IMR-90 (cell line): ENCODE data around the gene TCF20. TPM values are rescaled to one million over a fixed set of nuclear protein-coding genes. Genes with fewer than 3 reads are reported as not detected.

Experiments
- ATAC-seq: fragments of 200-7000 bp; cut with Tn5 transposase; 2 replicates; pipeline ENCODE4 v1.9.1; 2020; ENCODE audit warnings: low read depth, mild to moderate bottlenecking, moderate library complexity
- BruUV-seq: library from RNA; stranded (reverse); fragments of 400-500 nt; replicated peaks from 2 replicates; lab custom pipeline; 2021; lab: Mats Ljungman, UMichigan
- CTCF ChIA-PET: fragments of 300-600 bp; formaldehyde crosslinking; extraction: SDS; loops from one replicate; lab custom pipeline; 2021; ENCODE audit warnings: antibody characterized with exemption; lab: Yijun Ruan, JAX
- POLR2A ChIA-PET: fragments of 300-600 bp; sonication (Branson Sonifier 250); formaldehyde crosslinking; loops from one replicate; lab custom pipeline; 2022; ENCODE audit warnings: antibody characterized with exemption; ENCODE audit not compliant: unreplicated experiment; lab: Charles Lee
- DNase-seq: peaks from one replicate; pipeline ENCODE4 v3.0.0; 2013
- H2AFZ ChIP-seq: replicated peaks from 2 replicates; pipeline ENCODE3; 2013; ENCODE audit warnings: low read length, mild to moderate bottlenecking; ENCODE audit not compliant: poor library complexity
- H2AK5ac ChIP-seq: 2 replicates; pipeline ENCODE4 v1.6.1; 2013; ENCODE audit warnings: low read depth, low read length, inconsistent platforms
- H2AK9ac ChIP-seq: replicated peaks from 2 replicates; pipeline ENCODE3; 2013; ENCODE audit warnings: mild to moderate bottlenecking, low read depth, low read length, moderate library complexity; ENCODE audit not compliant: poor library complexity
- H2BK120ac ChIP-seq: 2 replicates; pipeline ENCODE4 v1.6.1; 2013; ENCODE audit warnings: low read depth, low read length, inconsistent platforms
- H2BK15ac ChIP-seq: 3 replicates; pipeline ENCODE4 v1.6.1; 2013; ENCODE audit warnings: low read depth, low read length, inconsistent platforms
- H2BK20ac ChIP-seq: 2 replicates; pipeline ENCODE4 v1.6.1; 2013; ENCODE audit warnings: low read depth, mild to moderate bottlenecking, inconsistent platforms, low read length, moderate library complexity
- H2BK5ac ChIP-seq: 2 replicates; pipeline ENCODE4 v1.6.1; 2013; ENCODE audit warnings: mild to moderate bottlenecking, low read depth, low read length, inconsistent platforms; ENCODE audit not compliant: poor library complexity, severe bottlenecking
- H3K14ac ChIP-seq: replicated peaks from 2 replicates; pipeline ENCODE4 v1.6.1; 2013; ENCODE audit warnings: low read depth, low read length, inconsistent platforms
- H3K18ac ChIP-seq: 2 replicates; pipeline ENCODE4 v1.6.1; 2013; ENCODE audit warnings: low read depth, low read length, control low read depth
- H3K23ac ChIP-seq: 2 replicates; pipeline ENCODE4 v1.6.1; 2013; ENCODE audit warnings: low read depth, low read length, inconsistent platforms
- H3K27ac ChIP-seq: 2 replicates; pipeline ENCODE4 v1.5.1; 2013; ENCODE audit warnings: mild to moderate bottlenecking, control low read depth, low read length; ENCODE audit not compliant: insufficient read depth
- H3K27me3 ChIP-seq: 2 replicates; pipeline ENCODE4 v1.6.1; 2013; ENCODE audit warnings: low read length; ENCODE audit not compliant: control insufficient read depth, insufficient read depth
- H3K36me3 ChIP-seq: 2 replicates; pipeline ENCODE4 v1.6.1; 2013; ENCODE audit warnings: low read length, mixed read lengths; ENCODE audit not compliant: control insufficient read depth, insufficient read depth
- H3K4ac ChIP-seq: 2 replicates; pipeline ENCODE4 v1.6.1; 2013; ENCODE audit warnings: low read depth, low read length, inconsistent platforms
- H3K4me1 ChIP-seq: 2 replicates; pipeline ENCODE4 v1.6.1; 2013; ENCODE audit warnings: low read length, mixed read lengths; ENCODE audit not compliant: control insufficient read depth, insufficient read depth
- H3K4me2 ChIP-seq: 2 replicates; pipeline ENCODE4 v1.6.1; 2013; ENCODE audit warnings: low read depth, mild to moderate bottlenecking, control low read depth, low read length, moderate library complexity
- H3K4me3 ChIP-seq: 2 replicates; pipeline ENCODE4 v1.5.1; 2013; ENCODE audit warnings: low read depth, mild to moderate bottlenecking, control low read depth, low read length, moderate library complexity; ENCODE audit not compliant: insufficient read depth
- H3K56ac ChIP-seq: 2 replicates; pipeline ENCODE4 v1.6.1; 2013; ENCODE audit warnings: low read length, inconsistent platforms; ENCODE audit not compliant: insufficient read depth; ENCODE audit errors: extremely low read depth
- H3K79me1 ChIP-seq, 2 experiments: 2 replicates each; pipeline ENCODE4 v1.6.1; 2013; ENCODE audit warnings: low read length in 2 of 2, inconsistent platforms in 1 of 2, low read depth in 1 of 2
- H3K9ac ChIP-seq: 2 replicates; pipeline ENCODE4 v1.6.1; 2013; ENCODE audit warnings: low read depth, low read length, control low read depth
- H3K9me1 ChIP-seq: 2 replicates; pipeline ENCODE4 v1.6.1; 2013; ENCODE audit warnings: low read length, inconsistent platforms; ENCODE audit not compliant: insufficient read depth
- H3K9me3 ChIP-seq: 2 replicates; pipeline ENCODE4 v1.6.1; 2013; ENCODE audit warnings: low read length; ENCODE audit not compliant: control insufficient read depth, insufficient read depth
- H4K20me1 ChIP-seq: 2 replicates; pipeline ENCODE4 v1.6.1; 2013; ENCODE audit warnings: low read length, inconsistent platforms; ENCODE audit not compliant: insufficient read depth
- H4K5ac ChIP-seq: 2 replicates; pipeline ENCODE4 v1.6.1; 2013; ENCODE audit warnings: mild to moderate bottlenecking, low read depth, low read length, control low read depth
- H4K8ac ChIP-seq, 2 experiments: 2 replicates each; pipeline ENCODE4 v1.6.1; 2013; ENCODE audit warnings: low read depth in 2 of 2, low read length in 2 of 2, control low read depth in 1 of 2, inconsistent platforms in 1 of 2
- H4K91ac ChIP-seq: 2 replicates; pipeline ENCODE4 v1.6.1; 2013; ENCODE audit warnings: low read depth, low read length, inconsistent platforms; ENCODE audit not compliant: insufficient read depth
- BHLHE40 ChIP-seq: fragments of 150-350 bp; IDR thresholded peaks from 2 replicates; pipeline ENCODE4 v1.6.1; 2016; ENCODE audit warnings: mild to moderate bottlenecking, low read depth, low read length
- CEBPB ChIP-seq: IDR thresholded peaks from 2 replicates; pipeline ENCODE4 v1.6.1; 2012; ENCODE audit warnings: low read depth, low read length, improper control_type of control experiment
- CHD1 ChIP-seq: IDR thresholded peaks from 2 replicates; pipeline ENCODE4 v1.6.1; 2012; ENCODE audit warnings: low read depth, low read length, improper control_type of control experiment
- CTCF ChIP-seq: conservative IDR thresholded peaks from 2 replicates; pipeline ENCODE4 v1.5.1; 2012; ENCODE audit warnings: mild to moderate bottlenecking, low read depth, low read length, improper control_type of control experiment
- ELK1 ChIP-seq: fragments of 150-350 bp; IDR thresholded peaks from 2 replicates; pipeline ENCODE4 v1.6.1; 2016; ENCODE audit warnings: low read depth, mild to moderate bottlenecking, low read length, moderate library complexity, borderline replicate concordance
- FOS ChIP-seq: fragments of 150-350 bp; IDR thresholded peaks from 2 replicates; pipeline ENCODE4 v1.6.1; 2016; ENCODE audit warnings: low read depth, low read length
- MAFK ChIP-seq: IDR thresholded peaks from 2 replicates; pipeline ENCODE4 v1.6.1; 2012; ENCODE audit warnings: low read depth, low read length, improper control_type of control experiment
- MAZ ChIP-seq: IDR thresholded peaks from 2 replicates; pipeline ENCODE4 v1.6.1; 2012; ENCODE audit warnings: low read depth, mild to moderate bottlenecking, low read length, improper control_type of control experiment, moderate library complexity, borderline replicate concordance
- MXI1 ChIP-seq: IDR thresholded peaks from 2 replicates; pipeline ENCODE4 v1.6.1; 2012; ENCODE audit warnings: low read depth, mild to moderate bottlenecking, low read length, moderate library complexity, borderline replicate concordance
- NFE2L2 ChIP-seq: fragments of 150-350 bp; IDR thresholded peaks from 2 replicates; pipeline ENCODE4 v1.6.1; 2016; ENCODE audit warnings: low read depth, mild to moderate bottlenecking, low read length
- POLR2A ChIP-seq: IDR thresholded peaks from 2 replicates; pipeline ENCODE4 v1.6.1; 2012; ENCODE audit warnings: mild to moderate bottlenecking, low read depth, low read length
- RAD21 ChIP-seq: IDR thresholded peaks from 2 replicates; pipeline ENCODE4 v1.6.1; 2012; ENCODE audit warnings: low read length, improper control_type of control experiment
- RCOR1 ChIP-seq: IDR thresholded peaks from 2 replicates; pipeline ENCODE4 v1.6.1; 2012; ENCODE audit warnings: mild to moderate bottlenecking, low read length, improper control_type of control experiment; ENCODE audit not compliant: insufficient replicate concordance
- RFX5 ChIP-seq: IDR thresholded peaks from 2 replicates; pipeline ENCODE4 v1.8.0; 2012; ENCODE audit warnings: low read depth, mild to moderate bottlenecking, low read length, moderate library complexity
- SMC3 ChIP-seq: fragments of 150-350 bp; IDR thresholded peaks from 2 replicates; pipeline ENCODE4 v1.6.1; 2016; ENCODE audit warnings: low read depth, mild to moderate bottlenecking, antibody characterized with exemption, low read length, moderate library complexity
- USF2 ChIP-seq: fragments of 150-350 bp; IDR thresholded peaks from 2 replicates; pipeline ENCODE4 v1.6.1; 2017; ENCODE audit warnings: mild to moderate bottlenecking, antibody characterized with exemption, low read length, low read depth
- WGBS, 2 experiments: methylation state at CpG; one replicate each; pipeline versions ENCODE4 v1.1.5 to v1.1.7; 2013; ENCODE audit warnings: missing lambda C conversion rate in 2 of 2; ENCODE audit not compliant: insufficient read length in 1 of 2; ENCODE audit errors: extremely low coverage in 2 of 2; 5-methylcytosine and 5-hydroxymethylcytosine counted together
- dilution Hi-C: fragments of 300-500 bp; cut with HindIII; formaldehyde crosslinking; loops from one replicate; pipeline ENCODE4 v1.14.3; 2018; ENCODE audit warnings: low sequenced_read_pairs; ENCODE audit not compliant: unreplicated experiment
- in situ Hi-C: fragments of 300-500 bp; cut with MboI; formaldehyde crosslinking; loops from 3 replicates; pipeline ENCODE4 v1.14.3; 2019; ENCODE audit warnings: low sequenced_read_pairs, inconsistent platforms, mixed read lengths
- intact Hi-C: fragments of 100-400 bp; cut with micrococcal nuclease; formaldehyde crosslinking; loops from 2 replicates; pipeline ENCODE4 v1.10.0; 2022
- polyA plus RNA-seq, 3 experiments: library from polyadenylated mRNA; depleted of rRNA; stranded (reverse); fragments of >200 nt; gene quantifications; 2 replicates each; pipeline ENCODE4 v1.2.3, GENCODE V29; 2012; ENCODE audit warnings: low replicate concordance in 1 of 3
- total RNA-seq: library from RNA; depleted of rRNA; stranded (reverse); fragments of >200 nt; gene quantifications from 2 replicates; pipeline ENCODE4 v1.2.3, GENCODE V29; 2012

Gene TCF20
- total and polyA plus RNA-seq, 2 of the 4 experiments (the other 2 are of a cell fraction), result 8.9 to 23.7 TPM

GRCh38 chr22:42314709-42315391 lies 44.4 kb upstream of the TCF20 start:
- H4K20me1 ChIP-seq, result peaks cover 6% of the 10 kb centered on the region; the same call in 1 of the 2 replicates
- dilution Hi-C loops (no loop called here), intact Hi-C loops (loop anchor here (1.0 to 5.0 kb wide), 2 partner anchors 146 to 223 kb away; partner anchors contain the start of gene NDUFA6), in situ Hi-C loops (no loop called here)
- H4K91ac ChIP-seq, result no peak overlapping the region
- H4K5ac ChIP-seq, result no peak overlapping the region
- no peak overlapping the region for H2BK15ac ChIP-seq
- DNase-seq (no peak), ATAC-seq (no peak)
- no peak overlapping the region for H3K4me3 ChIP-seq
- no CpG with 5 or more reads among the region's 5 CpGs for WGBS, 2 experiments
- ChIA-PET CTCF (no interaction called here), POLR2A (no interaction called here)
- no peak overlapping the region for H3K9ac ChIP-seq
- no peak overlapping the region for H3K56ac ChIP-seq
- H2BK20ac ChIP-seq, result no peak overlapping the region
- no peak overlapping the region for H3K18ac ChIP-seq
- no peaks in the 10 kb centered on the region for H3K4me1 ChIP-seq
- BruUV-seq, result no TSS peak
- H2AK9ac ChIP-seq, result no peak overlapping the region
- H3K9me3 ChIP-seq, result no peaks in the 10 kb centered on the region
- no peak overlapping the region for H2AFZ ChIP-seq
- no peaks in the 10 kb centered on the region for H3K9me1 ChIP-seq
- H3K36me3 ChIP-seq, result no peaks in the 10 kb centered on the region
- H4K8ac ChIP-seq, result no peak overlapping the region
- no peak overlapping the region for H2BK120ac ChIP-seq
- H3K27ac ChIP-seq, result no peak overlapping the region
- no peak overlapping the region for H2BK5ac ChIP-seq
- no peak overlapping the region for H3K23ac ChIP-seq
- H3K4me2 ChIP-seq, result no peak overlapping the region
- no peak overlapping the region for H3K4ac ChIP-seq
- no peak overlapping the region for H2AK5ac ChIP-seq
- no peak overlapping the region for H3K14ac ChIP-seq
- H3K27me3 ChIP-seq, result peaks cover 19% of the 10 kb centered on the region
- no peaks in the 10 kb centered on the region for H3K79me1 ChIP-seq
- TF ChIP-seq NFE2L2 (no peak), USF2 (no peak), MAZ (no peak), RCOR1 (no peak), FOS (no peak), MXI1 (no peak), CHD1 (no peak), RFX5 (no peak), CEBPB (no peak), SMC3 (no peak), POLR2A (no peak), RAD21 (no peak), MAFK (no peak), CTCF (no peak), BHLHE40 (no peak), ELK1 (no peak)
